MCF 10A (cell line): ENCODE measurements around the gene FOXO4. TPM values are rescaled to one million over a fixed set of nuclear protein-coding genes. Genes with fewer than 3 reads are reported as not detected.

ENCODE experiments used
- BruUV-seq: library from RNA; stranded (reverse); fragments of 400-500 nt; replicated peaks from 2 replicates; lab custom pipeline; 2021; lab: Mats Ljungman, UMichigan
- CTCF ChIA-PET: fragments of 300-600 bp; sonication (Branson Sonifier 250); formaldehyde crosslinking; extraction: SDS; loops from one replicate; lab custom pipeline; 2021; ENCODE audit warnings: antibody characterized with exemption, inconsistent platforms; lab: Yijun Ruan, JAX
- POLR2A ChIA-PET: fragments of 300-600, 350-650 bp; sonication (Branson Sonifier 250); formaldehyde crosslinking; extraction: SDS; loops from one replicate; lab custom pipeline; 2020; ENCODE audit warnings: antibody characterized with exemption, inconsistent platforms; lab: Yijun Ruan, JAX
- DNase-seq: peaks from one replicate; pipeline ENCODE4 v3.0.0-alpha.2; 2018; ENCODE audit not compliant: unreplicated experiment
- H3K27ac Mint-ChIP-seq: one replicate; pipeline ENCODE4 v1.8.0; 2022; ENCODE audit warnings: mild to moderate bottlenecking, low read depth, mixed read lengths; ENCODE audit not compliant: unreplicated experiment
- H3K27me3 Mint-ChIP-seq: one replicate; pipeline ENCODE4 v1.8.0; 2022; ENCODE audit warnings: mixed read lengths; ENCODE audit not compliant: insufficient read depth, unreplicated experiment
- H3K36me3 Mint-ChIP-seq: one replicate; pipeline ENCODE4 v1.8.0; 2022; ENCODE audit warnings: mild to moderate bottlenecking, moderate library complexity, mixed read lengths; ENCODE audit not compliant: insufficient read depth, unreplicated experiment
- H3K4me1 Mint-ChIP-seq: one replicate; pipeline ENCODE4 v1.8.0; 2022; ENCODE audit warnings: mixed read lengths; ENCODE audit not compliant: insufficient read depth, unreplicated experiment
- H3K4me3 Mint-ChIP-seq: one replicate; pipeline ENCODE4 v1.8.0; 2022; ENCODE audit warnings: mild to moderate bottlenecking, moderate library complexity, mixed read lengths; ENCODE audit not compliant: unreplicated experiment
- H3K9me3 Mint-ChIP-seq: one replicate; pipeline ENCODE4 v1.8.0; 2022; ENCODE audit warnings: mixed read lengths; ENCODE audit not compliant: unreplicated experiment
- CTCF ChIP-seq: fragments of 200-600 bp; IDR thresholded peaks from one replicate; pipeline ENCODE4 v1.8.0; 2022; ENCODE audit warnings: antibody characterized with exemption, mild to moderate bottlenecking; ENCODE audit not compliant: unreplicated experiment
- intact Hi-C: fragments of 100-400 bp; cut with micrococcal nuclease; formaldehyde crosslinking; loops from 2 replicates; pipeline ENCODE4 v1.14.1; 2022
- total RNA-seq: library from RNA; stranded (reverse); gene quantifications from 2 replicates; pipeline ENCODE4 v1.2.3, GENCODE V29; 2022

The FOXO4 gene
- total RNA-seq, 1 experiment from 2014 or later, result 6.4 TPM

DNA sequence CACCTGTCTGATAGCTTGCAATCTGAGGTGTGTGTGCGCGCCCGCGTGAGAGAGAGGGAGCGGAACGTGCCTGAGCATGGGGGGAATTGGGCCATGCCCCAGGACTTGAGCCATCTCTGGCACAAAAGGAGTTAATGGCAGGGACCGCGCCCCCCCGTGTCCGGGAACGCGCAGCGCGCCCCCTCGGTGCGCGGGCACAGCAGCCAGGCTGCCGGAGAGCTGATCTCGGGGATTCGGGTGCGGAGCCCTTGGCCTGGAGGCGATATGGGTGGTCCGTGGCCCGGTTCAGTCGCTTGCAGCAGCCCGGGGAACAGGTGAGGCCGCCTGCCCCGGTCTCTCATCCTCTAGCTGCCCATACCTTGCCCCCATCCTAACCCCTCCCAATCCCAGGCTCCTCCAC is 49.0 kb downstream of the FOXO4 start, which contains the start of gene NLGN3:
Gene NLGN3, plus strand, starts transcription at position 191 of the 400 bp plus-strand sequence. CDS start 2,909 bp downstream, outside the sequence.
- Mint-ChIP-seq H3K27ac (no peak within 1 kb of the TSS), H3K4me1 (no peaks in the 10 kb centered on the region), H3K27me3 (peaks cover 12% of the 10 kb centered on the region), H3K9me3 (no peaks in the 10 kb centered on the region), H3K36me3 (peaks cover 20% of the 10 kb centered on the region), H3K4me3 (no peak within 1 kb of the TSS)
- BruUV-seq, result no TSS peak
- intact Hi-C loops, result no loop called here
- ChIA-PET POLR2A (no interaction called here), CTCF (interaction anchor here (1.0 kb wide), 1 partner anchor 16 kb away, joined by 3 read pairs; no protein-coding TSS in a partner anchor)
- no peak for DNase-seq
- no peak for TF ChIP-seq CTCF

DNA sequence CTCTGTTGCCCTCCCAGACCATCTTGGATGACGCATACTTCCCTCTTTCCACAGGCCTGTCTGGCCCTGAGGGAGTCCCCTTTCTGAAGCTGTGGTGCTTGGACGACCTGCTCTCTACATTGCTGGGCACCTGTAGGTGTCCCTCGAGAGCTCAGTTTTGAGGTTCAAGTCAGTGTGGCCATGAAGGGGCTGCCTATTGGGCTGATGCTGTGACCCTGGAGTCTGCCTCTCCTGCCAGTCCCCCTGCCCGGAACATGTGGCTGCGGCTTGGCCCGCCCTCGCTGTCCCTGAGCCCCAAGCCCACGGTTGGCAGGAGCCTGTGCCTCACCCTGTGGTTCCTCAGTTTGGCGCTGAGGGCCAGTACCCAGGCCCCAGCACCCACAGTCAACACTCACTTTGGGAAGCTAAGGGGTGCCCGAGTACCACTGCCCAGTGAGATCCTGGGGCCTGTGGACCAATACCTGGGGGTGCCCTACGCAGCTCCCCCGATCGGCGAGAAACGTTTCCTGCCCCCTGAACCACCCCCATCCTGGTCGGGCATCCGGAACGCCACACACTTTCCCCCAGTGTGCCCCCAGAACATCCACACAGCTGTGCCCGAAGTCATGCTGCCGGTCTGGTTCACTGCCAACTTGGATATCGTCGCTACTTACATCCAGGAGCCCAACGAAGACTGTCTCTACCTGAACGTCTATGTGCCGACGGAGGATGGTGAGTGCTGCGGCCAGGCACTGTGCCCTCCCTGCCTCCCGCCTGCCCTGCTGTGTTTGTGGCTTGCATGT is 52.0 kb downstream of the FOXO4 start:
- peaks cover 15% of the 10 kb centered on the region for H3K36me3 Mint-ChIP-seq
- peaks cover 33% of the 10 kb centered on the region for H3K27me3 Mint-ChIP-seq
- no peak overlapping the region for H3K4me3 Mint-ChIP-seq
- H3K27ac Mint-ChIP-seq, result no peak overlapping the region
- intact Hi-C loops, result no loop called here
- H3K9me3 Mint-ChIP-seq, result no peaks in the 10 kb centered on the region
- POLR2A ChIA-PET, result no interaction called here
- DNase-seq, result no peak
- BruUV-seq, result no TSS peak
- CTCF ChIA-PET, result interaction anchor here (0.8 to 1.1 kb wide), 2 partner anchors 9 to 94 kb away, joined by 3 read pairs; no protein-coding TSS in a partner anchor
- no peak for TF ChIP-seq CTCF
- no peaks in the 10 kb centered on the region for H3K4me1 Mint-ChIP-seq

DNA sequence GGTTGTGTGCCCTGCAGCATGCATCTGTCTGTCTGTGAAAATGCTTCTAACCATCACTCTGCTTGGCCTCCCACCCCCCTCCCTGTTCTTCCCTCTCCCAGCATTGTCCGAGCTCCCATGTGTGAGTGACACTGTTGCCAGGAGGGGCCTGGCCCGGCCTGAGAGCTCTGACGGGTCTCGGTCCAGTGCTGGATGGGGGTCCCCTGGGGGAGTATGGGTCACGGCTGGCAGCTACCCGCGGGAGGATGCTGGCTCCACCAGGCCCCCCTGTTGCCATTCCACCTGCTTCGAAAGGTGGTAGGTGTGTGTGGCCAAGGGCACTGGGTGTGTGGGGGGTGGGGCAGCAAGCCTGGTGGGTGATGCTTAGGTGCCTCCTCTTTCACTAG is 52.6 kb downstream of the FOXO4 start:
- no peak overlapping the region for H3K4me3 Mint-ChIP-seq
- H3K9me3 Mint-ChIP-seq, result no peaks in the 10 kb centered on the region
- peaks cover 9% of the 10 kb centered on the region for H3K36me3 Mint-ChIP-seq
- no TSS peak for BruUV-seq
- H3K4me1 Mint-ChIP-seq, result no peaks in the 10 kb centered on the region
- intact Hi-C loops, result no loop called here
- ChIA-PET CTCF (interaction anchor here (0.8 kb wide), 1 partner anchor 95 kb away, joined by 3 read pairs; no protein-coding TSS in a partner anchor), POLR2A (no interaction called here)
- no peak for TF ChIP-seq CTCF
- DNase-seq, result no peak
- peaks cover 39% of the 10 kb centered on the region for H3K27me3 Mint-ChIP-seq
- H3K27ac Mint-ChIP-seq, result no peak overlapping the region

- H3K4me1 Mint-ChIP-seq, result no peaks in the 10 kb centered on the region
- intact Hi-C loops, result no loop called here
- DNase-seq, result no peak
- ChIA-PET CTCF (no interaction called here), POLR2A (no interaction called here)
- TF ChIP-seq CTCF, result no peak
- peaks cover 56% of the 10 kb centered on the region for H3K27me3 Mint-ChIP-seq
- H3K4me3 Mint-ChIP-seq, result no peak overlapping the region
- no peak overlapping the region for H3K27ac Mint-ChIP-seq
- no peaks in the 10 kb centered on the region for H3K9me3 Mint-ChIP-seq
- H3K36me3 Mint-ChIP-seq, result peaks cover 6% of the 10 kb centered on the region
- BruUV-seq, result no TSS peak
Observed at GRCh38 chrX:71151366-71151765, 55.7 kb downstream of the FOXO4 start.

Other genes with a start within 250 kb of the FOXO4 start
- gene TEX11, start 187.1 kb upstream of the FOXO4 start, total RNA-seq, result not detected in 2 replicates
- not detected in 2 replicates for gene SLC7A3, start 164.8 kb upstream of the FOXO4 start, total RNA-seq
- 67.0 and 81.3 TPM in 2 replicates for gene SNX12, start 27.5 kb upstream of the FOXO4 start, total RNA-seq
- gene CXorf65, start 10.9 kb downstream of the FOXO4 start, total RNA-seq, result not detected in 2 replicates
- gene IL2RG, start 15.7 kb downstream of the FOXO4 start, total RNA-seq, result 1.5 TPM in 1 of 2 replicates, not detected in the other
- 36.6 and 39.4 TPM in 2 replicates for gene MED12, start 22.7 kb downstream of the FOXO4 start, total RNA-seq
- 0.42 and 0.44 TPM in 2 replicates for gene NLGN3, start 49.0 kb downstream of the FOXO4 start, total RNA-seq
- not detected in 2 replicates for gene GJB1, start 127.4 kb downstream of the FOXO4 start, total RNA-seq
- gene ZMYM3, start 158.3 kb downstream of the FOXO4 start, total RNA-seq, result 7.9 and 8.4 TPM in 2 replicates
- gene NONO, start 187.8 kb downstream of the FOXO4 start, total RNA-seq, result 255 and 292 TPM in 2 replicates
- gene ITGB1BP2, start 205.9 kb downstream of the FOXO4 start, total RNA-seq, result 1.4 and 2.6 TPM in 2 replicates